GM10266 (cell line): ENCODE results near the gene LKAAEAR1.

Experiments used
- DNase-seq: peaks from one replicate; pipeline ENCODE4 v3.0.0; 2012; ENCODE audit errors: extremely low spot score
- CTCF ChIP-seq: IDR thresholded peaks from 2 replicates; pipeline ENCODE4 v1.5.1; 2012; ENCODE audit warnings: mild to moderate bottlenecking, low read depth; ENCODE audit not compliant: control insufficient read depth, insufficient read depth; ENCODE audit errors: missing control alignments

Gene LKAAEAR1

DNA sequence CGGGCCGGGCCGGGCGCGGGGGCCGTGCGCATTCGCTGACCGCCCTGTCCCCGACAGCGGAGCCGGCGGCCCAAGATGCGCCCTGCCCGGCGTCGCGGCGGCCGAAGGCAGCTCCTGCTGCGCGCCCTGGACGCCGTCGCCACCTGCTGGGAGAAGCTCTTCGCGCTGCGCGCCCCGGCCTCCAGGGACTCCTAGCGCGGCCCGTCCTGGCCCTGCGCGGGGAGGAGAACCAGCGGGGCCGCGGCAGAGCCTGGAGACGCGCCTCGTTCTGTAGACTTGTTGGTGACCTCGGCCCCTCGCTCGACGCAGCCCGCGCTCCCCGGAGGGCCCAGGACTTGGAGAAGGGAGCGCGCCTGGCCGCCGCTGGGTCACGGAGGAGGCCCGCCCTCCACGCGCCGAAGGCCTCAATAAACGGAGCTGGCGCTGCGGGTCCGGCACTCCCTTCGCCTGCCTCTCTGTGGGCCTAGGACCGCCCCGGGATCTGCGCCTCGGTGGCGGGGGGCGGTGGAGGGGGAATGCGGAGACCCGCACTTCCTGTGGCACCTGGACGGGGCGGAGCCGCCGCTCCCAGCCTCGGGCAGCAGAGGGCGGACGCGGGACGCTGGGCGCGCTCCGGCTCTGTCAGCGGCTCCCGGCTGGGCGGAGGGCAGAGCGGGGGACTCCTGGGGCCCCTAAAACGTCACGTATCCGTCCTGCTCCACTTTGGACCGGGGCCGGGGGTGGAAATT, 45.5 kb downstream of the LKAAEAR1 start:
- peak; percentile 93 for DNase-seq
- TF ChIP-seq CTCF: peak; percentile 89

GRCh38 chr20:64038224-64038564, 46.0 kb downstream of the LKAAEAR1 start:
- no peak for DNase-seq

GRCh38 chr20:64037498-64038213, 46.5 kb downstream of the LKAAEAR1 start:
- TF ChIP-seq CTCF: no peak
- peak; percentile 69 for DNase-seq

More at GRCh38 chr20:64038224-64038564, 46.0 kb downstream of the LKAAEAR1 start:
- peak; percentile 23 for TF ChIP-seq CTCF

- DNase-seq: no peak
- TF ChIP-seq CTCF: no peak
These were observed 47.0 kb downstream of the LKAAEAR1 start for GRCh38 chr20:64037199-64037497.

GRCh38 chr20:64036346-64037198, 47.6 kb downstream of the LKAAEAR1 start:
- no peak for TF ChIP-seq CTCF
- no peak for DNase-seq

DNA sequence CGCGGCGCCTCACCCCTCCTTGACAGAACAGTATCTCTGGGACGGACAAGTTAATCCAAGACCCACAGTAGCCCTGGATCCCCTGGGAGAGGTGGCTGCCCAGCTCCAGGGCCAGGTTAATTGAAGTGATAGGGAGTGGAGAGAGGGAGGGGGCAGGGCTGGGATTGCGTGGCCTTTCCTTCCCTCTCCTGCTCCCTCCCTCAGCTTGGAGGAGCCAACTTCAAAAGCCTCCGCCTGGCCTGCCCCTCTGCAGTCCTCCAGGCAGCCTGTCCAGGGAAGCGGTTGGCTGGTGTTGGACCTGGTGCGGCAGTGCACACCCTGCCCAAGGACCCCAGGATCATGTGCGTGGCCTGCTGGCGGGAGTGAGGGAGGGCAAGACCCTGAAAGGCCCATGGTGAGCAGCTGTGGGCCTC, 48.3 kb downstream of the LKAAEAR1 start, which contains the start of gene C20orf204:
C20orf204 (plus strand) TSS at position 250 of the 413 bp plus-strand sequence; CDS start at position 392, 142 bp downstream.
- TF ChIP-seq CTCF: no peak
- no peak for DNase-seq
